GM19240 (cell line): ENCODE measurements around the gene CLEC10A.
"Not testable (repeated sequence)": the region's sequence is repeated elsewhere in the genome, so short reads cannot be mapped to it uniquely, and the experiment has no call there.

Source experiments
- DNase-seq: peaks from one replicate; pipeline ENCODE4 v3.0.0; 2011; ENCODE audit warnings: low spot score; ENCODE audit not compliant: insufficient read length

The CLEC10A gene

GRCh38 chr17:7074931-7075330 is 5.1 kb downstream of the CLEC10A start:
- no peak for DNase-seq

- DNase-seq: no peak
These were observed 7.6 kb downstream of the CLEC10A start for GRCh38 chr17:7072406-7072805.

DNA sequence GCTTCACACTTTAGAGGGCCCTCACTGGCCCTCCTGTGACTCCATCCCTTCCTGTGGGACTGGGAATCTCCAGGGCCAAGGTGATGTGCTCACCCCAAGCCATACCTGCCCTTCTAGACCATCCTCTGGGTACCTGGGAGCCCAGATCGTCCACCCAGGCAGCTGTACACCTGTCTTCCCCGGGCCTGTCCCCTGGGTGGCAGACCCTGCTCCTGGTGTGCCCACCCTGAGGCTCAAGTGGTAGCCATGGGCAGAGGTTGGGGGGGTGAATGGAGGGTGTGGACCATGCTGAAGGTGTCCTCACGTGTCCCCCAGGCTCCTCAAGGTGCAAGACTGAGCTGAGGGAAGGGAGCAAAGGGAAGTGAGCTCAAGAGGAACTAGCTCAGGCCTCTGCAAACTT is 9.3 kb downstream of the CLEC10A start:
- DNase-seq: no peak

DNA sequence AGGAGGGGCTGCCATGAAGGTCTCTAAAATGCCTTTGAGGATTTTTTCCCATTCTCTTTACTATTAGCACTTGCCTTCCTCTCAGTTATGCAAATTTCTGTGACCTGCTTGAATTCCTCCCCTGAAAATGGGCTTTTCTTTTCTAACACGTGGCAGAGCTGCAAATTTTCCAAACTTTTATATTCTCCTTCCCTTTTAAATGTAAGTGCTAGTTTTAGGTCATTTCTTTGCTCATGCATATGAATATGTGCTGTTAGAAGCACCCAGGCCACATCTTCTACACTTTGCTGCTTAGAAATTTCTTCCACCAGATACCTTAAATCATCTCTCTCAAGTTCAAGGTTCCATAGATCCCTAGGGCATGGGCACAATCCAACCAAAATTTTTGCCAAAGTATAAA is 11.8 kb downstream of the CLEC10A start:
- DNase-seq: no peak

- no peak for DNase-seq
These were observed 12.9 kb downstream of the CLEC10A start for GRCh38 chr17:7067198-7067597.

DNA sequence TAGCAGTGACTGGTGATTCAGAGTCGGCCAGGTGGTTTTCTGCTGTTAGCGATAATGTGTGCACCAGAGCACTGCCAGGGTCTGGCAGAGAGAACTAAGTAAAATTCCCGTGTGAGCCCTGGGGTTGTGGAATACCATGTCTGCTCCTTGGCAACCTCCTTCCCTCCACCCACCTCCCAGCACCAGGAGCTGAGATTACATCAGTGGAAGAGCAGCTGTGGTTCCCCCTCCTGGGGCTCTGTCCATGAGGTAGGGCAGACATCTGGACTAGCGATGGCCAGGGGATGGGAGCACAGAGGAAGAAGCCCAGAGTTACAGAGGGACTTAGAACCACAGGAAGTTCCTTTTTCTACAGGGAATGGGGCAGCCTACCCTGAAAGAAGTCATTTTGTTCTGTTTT is 15.8 kb downstream of the CLEC10A start:
- DNase-seq: no peak

DNA sequence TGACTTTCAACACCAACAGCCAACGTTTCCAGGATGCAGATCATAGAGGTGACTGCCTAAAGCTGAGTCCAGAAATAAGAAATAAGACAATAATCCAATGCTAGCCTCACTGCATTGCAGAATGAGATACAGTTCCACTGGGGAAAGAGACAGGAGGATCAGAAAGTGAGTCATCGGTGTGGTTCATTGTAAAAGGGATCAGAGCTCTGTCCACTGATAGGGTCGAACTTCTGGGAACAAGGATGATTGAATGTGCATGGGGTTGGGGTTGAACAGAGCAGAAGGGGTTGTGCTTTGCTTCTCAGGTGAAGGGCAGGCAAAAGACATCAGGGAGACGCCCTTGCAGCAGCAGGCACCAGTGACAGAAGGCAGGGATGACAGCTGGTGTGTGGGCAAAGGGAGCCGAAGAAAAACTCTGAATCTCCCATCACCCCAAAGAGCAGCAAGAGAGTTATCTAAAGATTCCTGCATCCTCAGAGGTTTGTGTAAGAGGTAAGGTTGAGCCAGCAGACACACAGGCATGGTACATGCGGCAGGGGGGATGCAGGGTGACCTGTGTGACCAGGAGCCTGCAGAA is 16.4 kb downstream of the CLEC10A start:
- no peak for DNase-seq

GRCh38 chr17:7060165-7060891 is 19.7 kb downstream of the CLEC10A start:
- DNase-seq: no peak

- no peak for DNase-seq
These were observed 21.1 kb downstream of the CLEC10A start for GRCh38 chr17:7058831-7059447.

GRCh38 chr17:7056386-7056785 is 23.7 kb downstream of the CLEC10A start:
- no peak for DNase-seq

DNA sequence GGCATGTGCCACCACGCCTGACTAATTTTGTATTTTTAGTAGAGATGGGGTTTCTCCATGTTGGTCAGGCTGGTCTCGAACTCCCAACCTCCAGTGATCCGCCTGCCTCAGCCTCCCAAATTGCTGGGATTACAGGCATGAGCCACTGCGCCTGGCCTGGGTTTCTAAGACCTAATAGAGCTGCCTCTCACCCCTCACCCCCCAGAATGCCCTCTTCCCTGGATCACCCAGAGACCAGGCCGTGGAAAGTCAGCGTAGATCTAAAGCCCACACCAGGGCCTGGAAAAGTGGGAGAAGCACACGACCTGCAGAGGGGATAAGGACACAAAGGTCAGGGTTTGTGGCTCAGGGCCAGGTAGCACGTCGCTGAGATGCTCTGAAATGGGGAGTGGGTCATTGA is 29.5 kb downstream of the CLEC10A start:
- DNase-seq: not testable (repeated sequence)

- no peak for DNase-seq
These were observed 31.1 kb downstream of the CLEC10A start for GRCh38 chr17:7048968-7049367.

DNA sequence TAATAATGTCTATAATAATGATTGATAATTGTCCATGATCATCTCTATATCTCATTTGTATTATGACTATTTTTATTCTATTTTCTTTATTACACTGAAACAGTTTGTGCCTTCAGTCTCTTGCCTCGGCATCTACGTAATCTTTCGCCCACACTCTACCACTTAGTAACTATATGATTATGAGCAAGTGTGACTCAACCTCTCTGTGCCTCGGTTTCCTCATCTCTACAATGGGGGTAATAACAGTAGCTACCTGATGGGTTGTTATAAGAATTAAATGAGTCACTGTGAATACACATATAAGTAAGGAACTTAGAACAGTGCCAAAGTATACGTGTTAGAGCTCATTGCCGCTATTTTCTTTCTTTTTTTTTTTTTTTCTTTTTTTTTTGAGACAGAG is 32.5 kb downstream of the CLEC10A start:
- DNase-seq: no peak

DNA sequence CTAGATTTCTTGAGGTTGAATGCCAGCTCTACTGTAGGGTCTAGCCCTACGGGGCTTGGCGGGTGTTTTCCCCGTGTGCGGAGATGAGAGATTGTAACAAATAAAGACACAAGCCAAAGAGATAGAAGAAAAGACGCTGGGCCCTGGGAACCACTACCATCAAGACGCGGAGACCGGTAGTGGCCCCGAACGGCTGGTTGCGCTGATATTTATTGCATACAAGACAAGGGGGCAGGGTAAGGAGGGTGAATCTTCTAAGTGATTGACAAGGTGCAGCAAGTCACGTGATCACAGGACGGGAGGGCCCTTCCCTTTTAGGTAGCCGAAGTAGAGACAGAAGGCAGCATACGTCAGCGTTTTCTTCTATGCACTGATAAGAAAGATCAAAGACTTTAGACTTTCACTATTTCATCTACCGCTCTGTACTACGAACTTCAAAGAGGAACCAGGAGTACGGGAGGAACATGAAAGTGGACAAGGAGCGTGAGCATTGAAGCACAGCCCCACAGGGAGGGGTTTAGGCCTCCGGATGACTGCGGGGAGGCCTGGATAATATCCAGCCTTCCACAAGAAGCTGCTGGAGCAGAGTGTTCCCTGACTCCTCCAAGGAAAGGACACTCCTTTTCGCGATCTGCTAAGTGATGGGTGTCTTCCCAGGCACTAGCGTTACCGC is 33.2 kb downstream of the CLEC10A start:
- DNase-seq: not testable (repeated sequence)

- no peak for DNase-seq
These were observed 33.8 kb downstream of the CLEC10A start for GRCh38 chr17:7046127-7046724.

DNA sequence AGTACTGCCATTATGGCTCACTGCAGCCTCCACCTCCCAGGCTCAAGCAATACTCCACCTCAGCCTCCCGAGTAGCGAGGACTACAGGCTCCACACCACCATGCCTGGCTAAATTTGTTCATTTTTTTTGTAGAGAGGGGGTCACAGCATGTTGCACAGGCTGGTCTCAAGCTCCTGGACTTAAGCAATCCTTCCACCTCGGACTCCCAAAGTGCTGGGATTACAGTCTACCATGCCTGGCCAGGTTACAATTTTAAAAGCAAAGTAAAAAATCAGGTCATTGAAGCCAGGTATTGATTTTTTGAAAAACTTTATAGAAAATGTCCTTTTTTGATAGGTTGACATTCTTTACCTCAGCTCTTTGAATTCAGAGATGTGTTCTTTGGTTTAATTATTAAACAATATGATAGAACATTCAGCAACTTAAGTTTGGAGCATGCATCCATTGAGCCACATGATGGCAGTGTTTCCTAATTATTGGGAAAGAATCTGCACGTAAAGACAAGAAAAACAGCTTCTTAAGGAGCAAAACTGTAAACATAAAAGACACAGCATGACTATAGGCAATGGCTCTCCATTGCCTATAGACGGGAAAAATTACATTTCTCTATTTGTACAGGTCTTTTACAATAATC is 34.4 kb downstream of the CLEC10A start:
- no peak for DNase-seq

DNA sequence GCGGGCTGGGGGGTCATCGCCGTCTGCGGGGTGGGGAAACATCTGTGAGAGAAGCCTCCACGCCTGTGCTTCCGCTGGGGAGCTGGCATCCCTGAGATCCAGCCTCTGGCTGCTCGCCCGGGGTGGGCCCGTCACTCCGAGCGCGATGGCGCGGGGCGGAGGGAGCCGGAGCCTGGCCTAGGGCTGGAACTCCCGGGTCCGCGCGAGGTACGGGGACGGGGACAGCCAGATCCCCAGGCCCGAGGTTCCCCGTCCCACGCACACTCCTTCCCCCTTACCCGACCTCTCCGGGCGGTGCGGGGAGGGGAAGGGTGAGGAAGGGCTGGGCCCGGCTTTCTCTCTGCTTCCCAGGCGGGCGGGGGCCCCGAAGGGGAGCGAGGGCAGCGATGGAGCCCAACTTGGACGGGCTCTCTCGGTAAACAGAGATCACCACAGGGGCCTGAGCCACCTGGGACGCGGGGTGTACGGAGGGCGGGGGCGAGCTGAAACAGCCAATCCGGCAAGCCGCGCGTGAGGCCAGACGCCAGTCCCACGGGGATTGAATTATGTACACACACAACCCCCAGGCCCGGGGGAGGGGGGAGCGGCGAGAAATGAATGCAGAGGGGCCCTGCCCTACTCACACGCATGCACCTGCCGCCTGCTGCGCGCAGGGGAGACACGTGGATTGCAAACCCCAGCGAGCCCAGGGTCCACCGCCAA is 36.4 kb downstream of the CLEC10A start, which contains the start of gene SLC16A11:
SLC16A11 (minus strand) TSS at position 596 of the 702 bp plus-strand sequence; CDS start at position 17, 579 bp downstream.
- no peak for DNase-seq

DNA sequence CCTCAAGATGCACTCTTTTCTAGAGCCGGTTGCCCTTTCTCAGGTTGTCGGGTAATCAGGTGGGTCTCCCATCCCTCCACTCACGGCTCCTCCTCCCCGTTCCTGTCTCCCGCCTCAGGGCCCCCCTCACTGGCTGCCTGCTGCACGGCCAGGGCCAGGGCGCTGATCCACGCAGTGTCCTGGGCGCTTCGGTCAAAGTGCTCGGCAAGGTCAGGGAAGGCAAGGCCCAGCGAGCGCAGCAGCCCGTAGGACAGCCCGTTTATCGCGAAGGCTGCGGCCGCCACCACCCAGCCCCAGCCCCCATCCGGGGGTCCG is 36.9 kb downstream of the CLEC10A start:
- DNase-seq: no peak

- no peak for DNase-seq
These were observed 37.4 kb downstream of the CLEC10A start for GRCh38 chr17:7042501-7043181.
